ENCODE data around the gene UBAC1. TPM values are rescaled to one million over a fixed set of nuclear protein-coding genes. Genes with fewer than 3 reads are reported as not detected.

The UBAC1 gene
- polyA plus RNA-seq, 1 donor (not counting 4 experiments of a cell fraction or from before 2014, with no cell fraction given), result 50.7 TPM

DNA sequence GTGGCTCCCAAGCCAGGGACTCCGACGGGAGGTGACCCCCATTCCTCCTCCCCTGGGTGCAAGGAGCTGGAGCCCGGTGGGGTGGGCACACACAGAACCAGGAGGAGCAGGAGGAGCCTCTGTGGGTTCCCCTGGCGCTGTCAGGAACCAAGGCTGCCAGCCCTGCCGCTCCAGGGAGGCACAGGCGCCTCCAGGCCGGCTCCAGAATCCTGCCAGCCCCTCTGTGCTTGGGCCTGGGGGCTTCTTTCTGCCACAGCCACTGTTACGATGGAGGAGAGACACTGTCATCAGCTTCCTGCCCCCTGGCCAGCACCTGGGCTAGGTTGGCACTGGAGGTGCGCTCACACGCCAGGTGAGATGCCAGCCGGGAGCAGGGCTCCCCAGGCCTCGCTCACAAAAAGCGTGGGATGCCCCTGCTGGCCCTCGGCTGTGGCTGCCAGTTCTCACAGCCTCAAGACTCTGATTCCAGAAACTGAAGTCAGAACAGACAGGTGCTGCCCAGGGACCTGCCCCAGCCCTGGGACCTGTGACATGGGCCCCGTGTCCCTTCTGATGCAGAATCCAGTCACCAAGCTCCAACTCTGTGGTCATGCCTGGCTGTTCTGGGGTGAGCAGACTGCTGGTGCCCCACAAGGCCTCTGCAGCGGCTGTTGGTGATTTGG lies 37.4 kb upstream of the UBAC1 start:
- Histone ChIP-seq H3K4me3 (ENCODE audit: control insufficient read depth in 2 of 3, extremely low read depth in 1 of 3, insufficient read depth in 2 of 3, low read depth in 1 of 3, low read length in 3 of 3) (no peak overlapping the region), H3K27ac (ENCODE audit: control insufficient read depth, insufficient read depth, low read length) (no peak overlapping the region), H3K79me2 (ENCODE audit: control insufficient read depth, insufficient read depth, low read length) (no peaks in the 10 kb centered on the region), H3K9me1 (ENCODE audit: control insufficient read depth, extremely low read depth, insufficient read depth, low read length) (no peaks in the 10 kb centered on the region), H3K4me2 (ENCODE audit: control insufficient read depth, extremely low read depth, insufficient read depth, low read depth, low read length) (no peak overlapping the region), H4K20me1 (ENCODE audit: control insufficient read depth, extremely low read depth, insufficient read depth, low read length) (no peaks in the 10 kb centered on the region), H3K9ac (ENCODE audit: control insufficient read depth, extremely low read depth, insufficient read depth, low read length) (no peak overlapping the region), H3K27me3 (ENCODE audit: control insufficient read depth, extremely low read depth, insufficient read depth, low read length) (no peaks in the 10 kb centered on the region), H3K4me1 (ENCODE audit: control insufficient read depth, extremely low read depth, insufficient read depth, low read length) (no peaks in the 10 kb centered on the region), H3K36me3 (ENCODE audit: control insufficient read depth in 2 of 2, extremely low read depth in 1 of 2, insufficient read depth in 2 of 2, low read length in 2 of 2) (no peaks in the 10 kb centered on the region), H2AFZ (ENCODE audit: control insufficient read depth, low read length) (no peak overlapping the region), H3K9me3 (ENCODE audit: control insufficient read depth, low read depth, low read length) (no peaks in the 10 kb centered on the region)
- DNase-seq (ENCODE audit: low read depth, low spot score), result no peak
- TF ChIP-seq, protein P1, sequence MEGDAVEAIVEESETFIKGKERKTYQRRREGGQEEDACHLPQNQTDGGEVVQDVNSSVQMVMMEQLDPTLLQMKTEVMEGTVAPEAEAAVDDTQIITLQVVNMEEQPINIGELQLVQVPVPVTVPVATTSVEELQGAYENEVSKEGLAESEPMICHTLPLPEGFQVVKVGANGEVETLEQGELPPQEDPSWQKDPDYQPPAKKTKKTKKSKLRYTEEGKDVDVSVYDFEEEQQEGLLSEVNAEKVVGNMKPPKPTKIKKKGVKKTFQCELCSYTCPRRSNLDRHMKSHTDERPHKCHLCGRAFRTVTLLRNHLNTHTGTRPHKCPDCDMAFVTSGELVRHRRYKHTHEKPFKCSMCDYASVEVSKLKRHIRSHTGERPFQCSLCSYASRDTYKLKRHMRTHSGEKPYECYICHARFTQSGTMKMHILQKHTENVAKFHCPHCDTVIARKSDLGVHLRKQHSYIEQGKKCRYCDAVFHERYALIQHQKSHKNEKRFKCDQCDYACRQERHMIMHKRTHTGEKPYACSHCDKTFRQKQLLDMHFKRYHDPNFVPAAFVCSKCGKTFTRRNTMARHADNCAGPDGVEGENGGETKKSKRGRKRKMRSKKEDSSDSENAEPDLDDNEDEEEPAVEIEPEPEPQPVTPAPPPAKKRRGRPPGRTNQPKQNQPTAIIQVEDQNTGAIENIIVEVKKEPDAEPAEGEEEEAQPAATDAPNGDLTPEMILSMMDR (optimal IDR thresholded peaks at IDR 0.05 in 1 of 3, IDR thresholded peaks at IDR 0.05 in 1 of 3, conservative IDR thresholded peaks at IDR 0.05 in 1 of 3; ENCODE audit: extremely low read depth in 1 of 3, insufficient read depth in 2 of 3, low read length in 3 of 3), result no peak
- no peak for TF ChIP-seq EZH2 (IDR thresholded peaks at IDR 0.05; ENCODE audit: low read length)
- FAIRE-seq, result no peak
- dilution Hi-C loops (cut with MboI; ENCODE audit: extremely low pct_ligation_motif_present, low sequenced_read_pairs), result no loop called here

DNA sequence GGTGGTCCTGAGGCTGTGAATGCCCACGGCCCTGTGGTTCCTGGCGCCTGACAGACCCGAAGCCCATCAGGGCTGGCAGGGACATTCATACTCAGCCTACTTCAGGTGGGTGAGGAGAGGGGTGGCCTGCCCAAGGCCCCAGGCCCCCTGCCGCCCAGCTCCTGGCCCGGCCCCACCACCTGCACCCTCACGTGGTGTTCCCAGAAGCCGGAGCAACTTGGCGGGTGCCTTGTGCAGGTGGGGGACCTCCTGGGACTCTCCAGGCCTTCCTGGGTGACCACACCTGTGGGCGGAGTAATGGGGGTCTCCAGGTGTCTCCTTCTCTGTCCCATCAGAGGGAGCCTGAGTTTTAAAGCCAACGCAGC lies 36.8 kb upstream of the UBAC1 start:
- Histone ChIP-seq H3K79me2 (ENCODE audit: control insufficient read depth, insufficient read depth, low read length) (no peaks in the 10 kb centered on the region), H2AFZ (ENCODE audit: control insufficient read depth, low read length) (no peak overlapping the region), H3K4me3 (ENCODE audit: control insufficient read depth in 2 of 3, extremely low read depth in 1 of 3, insufficient read depth in 2 of 3, low read depth in 1 of 3, low read length in 3 of 3) (no peak overlapping the region), H3K9me1 (ENCODE audit: control insufficient read depth, extremely low read depth, insufficient read depth, low read length) (no peaks in the 10 kb centered on the region), H3K36me3 (ENCODE audit: control insufficient read depth in 2 of 2, extremely low read depth in 1 of 2, insufficient read depth in 2 of 2, low read length in 2 of 2) (no peaks in the 10 kb centered on the region), H3K4me2 (ENCODE audit: control insufficient read depth, extremely low read depth, insufficient read depth, low read depth, low read length) (no peak overlapping the region), H4K20me1 (ENCODE audit: control insufficient read depth, extremely low read depth, insufficient read depth, low read length) (no peaks in the 10 kb centered on the region), H3K4me1 (ENCODE audit: control insufficient read depth, extremely low read depth, insufficient read depth, low read length) (peaks cover 4% of the 10 kb centered on the region), H3K9ac (ENCODE audit: control insufficient read depth, extremely low read depth, insufficient read depth, low read length) (no peak overlapping the region), H3K27me3 (ENCODE audit: control insufficient read depth, extremely low read depth, insufficient read depth, low read length) (no peaks in the 10 kb centered on the region), H3K27ac (ENCODE audit: control insufficient read depth, insufficient read depth, low read length) (no peak overlapping the region), H3K9me3 (ENCODE audit: control insufficient read depth, low read depth, low read length) (no peaks in the 10 kb centered on the region)
- dilution Hi-C loops (cut with MboI; ENCODE audit: extremely low pct_ligation_motif_present, low sequenced_read_pairs), result no loop called here
- DNase-seq (ENCODE audit: low read depth, low spot score) (no peak), FAIRE-seq (no peak)
- TF ChIP-seq, protein P1 (optimal IDR thresholded peaks at IDR 0.05 in 1 of 3, IDR thresholded peaks at IDR 0.05 in 1 of 3, conservative IDR thresholded peaks at IDR 0.05 in 1 of 3; ENCODE audit: extremely low read depth in 1 of 3, insufficient read depth in 2 of 3, low read length in 3 of 3), result no peak
- no peak for TF ChIP-seq EZH2 (IDR thresholded peaks at IDR 0.05; ENCODE audit: low read length)
